HG02840 (cell line): Measurements from ENCODE around the gene C2CD3.
A peak's percentile ranks its signal among the peaks of the same experiment; 100 is the strongest.
"Not testable (repeated sequence)": the region's sequence is repeated elsewhere in the genome, so short reads cannot be mapped to it uniquely, and the experiment has no call there.

Experiments
- ATAC-seq: cut with Tn5 transposase; IDR thresholded peaks from one replicate; pipeline ENCODE4 v1.9.1; 2021; ENCODE audit warnings: mild to moderate bottlenecking, moderate library complexity, moderate number of reproducible peaks; ENCODE audit not compliant: unreplicated experiment, low FRiP score

C2CD3 gene

GRCh38 chr11:73988227-73988626, 182.6 kb downstream of the C2CD3 start:
- ATAC-seq: no peak

DNA sequence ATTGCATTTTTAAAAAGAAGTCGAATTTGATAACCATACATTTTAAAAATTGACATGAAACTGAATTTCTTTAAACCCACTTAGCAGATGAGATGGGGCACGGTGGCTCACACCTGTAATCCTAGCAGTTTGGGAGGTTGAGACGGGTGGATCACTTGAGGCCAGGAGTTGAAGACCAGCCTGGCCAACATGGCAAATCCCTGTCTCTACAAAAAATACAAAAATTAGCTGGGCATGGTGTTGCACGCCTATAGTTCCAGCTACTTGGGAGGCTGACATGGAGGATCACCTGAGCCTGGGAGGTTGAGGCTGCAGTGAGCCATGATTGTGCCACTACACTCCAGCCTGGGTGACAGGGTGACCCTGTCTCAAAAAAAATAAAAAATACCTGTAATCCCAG, 185.1 kb downstream of the C2CD3 start:
- ATAC-seq: not testable (repeated sequence)

- no peak for ATAC-seq
Observed at GRCh38 chr11:73983741-73984538, 186.9 kb downstream of the C2CD3 start.

- ATAC-seq: peak; percentile 72
Observed at GRCh38 chr11:73982990-73983740, 187.6 kb downstream of the C2CD3 start.

- peak; percentile 46 for ATAC-seq
Observed at GRCh38 chr11:73982595-73982989, 188.2 kb downstream of the C2CD3 start, which contains the start of gene UCP2. Gene UCP2, minus strand, starts transcription at chr11:73982843. Its CDS starts 4,465 bp downstream, at chr11:73978378.

- no peak for ATAC-seq
Observed at GRCh38 chr11:73981051-73981805, 189.6 kb downstream of the C2CD3 start.

DNA sequence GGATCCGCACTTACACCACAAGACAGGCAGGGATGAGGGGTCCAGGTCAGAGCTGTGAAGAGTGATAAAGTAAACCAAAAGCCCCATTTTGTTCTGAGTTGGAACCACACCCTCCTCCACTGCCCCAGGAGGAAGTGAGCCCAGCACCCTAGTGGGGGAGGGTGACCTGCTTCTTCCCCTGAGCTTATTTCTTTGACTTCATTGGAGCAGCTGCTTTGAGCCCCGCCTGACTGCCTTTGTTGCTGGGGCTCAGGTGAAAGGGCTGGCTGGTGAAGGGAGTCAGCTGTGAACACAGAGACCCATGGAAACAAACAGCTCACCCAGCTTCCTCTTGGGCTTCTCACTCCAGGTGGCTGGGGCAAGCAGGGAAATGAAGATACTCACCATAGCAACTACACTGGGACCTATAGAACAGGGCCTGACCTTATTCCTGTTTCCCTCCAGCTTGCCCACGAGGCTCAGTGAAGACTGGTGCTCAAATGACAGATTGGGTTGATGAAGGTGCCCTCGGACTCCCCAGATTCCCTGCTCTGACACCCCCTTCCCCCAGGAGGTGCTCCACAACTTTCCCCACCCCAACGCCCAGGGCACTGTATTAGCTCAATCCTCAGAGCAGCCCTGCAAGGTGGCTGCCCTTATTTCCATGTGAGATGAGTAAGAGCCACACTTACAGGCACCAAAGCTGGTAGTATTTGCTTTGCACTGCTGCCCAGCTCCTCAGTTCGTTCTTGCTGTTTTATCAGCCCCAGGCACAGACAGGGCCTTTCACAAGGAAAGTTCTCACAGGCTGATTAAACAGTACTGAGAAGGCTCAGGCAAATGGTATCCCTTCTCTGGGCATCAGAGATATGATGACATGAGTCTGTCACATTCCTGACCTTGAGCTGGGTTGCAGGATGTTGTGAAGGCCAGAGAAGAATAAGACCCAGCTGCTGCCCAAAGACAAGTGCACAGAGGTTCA, 190.5 kb downstream of the C2CD3 start:
- peak; percentile 38 for ATAC-seq

DNA sequence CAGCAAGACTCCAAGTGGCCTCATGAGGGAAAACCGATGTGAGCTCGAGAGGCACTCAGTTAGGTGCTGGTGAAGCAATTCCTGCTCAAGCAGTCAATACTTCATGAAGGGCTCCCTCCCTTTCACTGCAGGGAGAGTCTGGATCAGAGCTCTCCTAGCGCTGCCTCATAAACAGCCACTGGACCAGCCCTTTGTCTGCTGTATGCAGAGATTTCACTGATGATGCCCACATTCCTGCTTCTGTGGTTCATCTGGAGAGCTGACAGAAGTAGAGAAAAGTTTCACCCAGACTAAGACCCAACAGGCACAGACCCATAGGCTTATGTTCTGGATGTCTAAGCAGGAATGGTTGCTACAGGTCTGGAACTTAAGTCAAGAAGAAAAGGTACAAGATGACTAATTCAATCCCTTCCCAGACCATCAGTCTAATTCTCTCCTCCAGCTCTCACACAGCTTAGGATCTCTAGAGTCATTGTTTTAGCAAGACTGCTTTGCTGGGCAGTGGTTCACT, 192.2 kb downstream of the C2CD3 start:
- no peak for ATAC-seq

- no peak for ATAC-seq
Observed at GRCh38 chr11:73977856-73978519, 192.8 kb downstream of the C2CD3 start.

- no peak for ATAC-seq
Observed at GRCh38 chr11:73976451-73977151, 194.2 kb downstream of the C2CD3 start.

DNA sequence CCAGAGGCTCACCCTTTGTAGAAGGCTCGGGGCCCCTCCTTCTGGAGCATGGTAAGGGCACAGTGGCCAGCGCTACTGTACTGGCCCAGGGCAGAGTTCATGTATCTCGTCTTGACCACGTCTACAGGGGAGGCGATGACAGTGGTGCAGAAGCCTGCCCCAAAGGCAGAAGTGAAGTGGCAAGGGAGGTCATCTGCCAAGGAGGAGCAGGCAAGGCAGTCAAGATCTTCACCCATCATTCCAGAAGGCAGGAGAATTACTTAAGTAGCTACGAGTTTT, 195.4 kb downstream of the C2CD3 start:
- ATAC-seq: no peak

DNA sequence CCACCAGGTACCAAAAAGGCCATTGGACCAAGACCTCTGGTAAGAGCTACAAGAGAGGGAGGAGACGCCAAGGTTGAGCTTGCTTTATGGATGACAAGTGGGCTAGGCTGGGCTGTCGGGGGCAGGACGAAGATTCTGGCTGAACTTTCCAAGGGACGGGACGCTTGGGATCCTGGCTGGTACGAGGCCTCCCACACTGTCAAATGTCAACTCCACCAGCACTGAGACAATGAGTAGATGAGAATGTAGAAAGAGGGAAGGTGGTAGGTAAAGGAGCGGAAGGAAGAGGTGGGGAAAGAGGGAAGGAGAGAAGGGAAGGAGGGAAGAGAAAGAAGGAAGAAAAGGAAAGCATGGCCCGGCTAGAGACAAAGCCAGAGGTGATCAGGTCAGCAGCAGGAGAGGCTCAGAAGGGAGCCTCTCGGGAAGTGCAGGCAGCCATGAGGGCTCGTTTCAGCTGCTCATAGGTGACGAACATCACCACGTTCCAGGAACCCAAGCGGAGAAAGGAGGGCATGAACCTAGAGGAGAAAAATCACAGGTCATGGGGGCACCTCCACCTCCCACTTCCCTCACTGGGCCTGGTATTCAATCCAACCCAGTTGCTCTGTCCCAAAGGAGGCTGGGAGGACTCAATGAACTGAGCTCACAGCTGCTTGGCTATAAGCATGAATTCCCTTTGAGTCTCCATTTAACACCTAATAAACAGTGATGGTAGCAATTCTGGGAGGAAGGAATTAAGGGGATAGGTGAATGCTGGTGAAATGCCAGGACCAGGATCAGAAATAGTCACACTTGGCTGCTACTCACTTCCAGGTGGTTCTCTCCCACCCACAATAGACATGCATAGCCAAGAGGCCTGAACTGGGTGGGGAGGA, 196.0 kb downstream of the C2CD3 start:
- ATAC-seq: no peak

DNA sequence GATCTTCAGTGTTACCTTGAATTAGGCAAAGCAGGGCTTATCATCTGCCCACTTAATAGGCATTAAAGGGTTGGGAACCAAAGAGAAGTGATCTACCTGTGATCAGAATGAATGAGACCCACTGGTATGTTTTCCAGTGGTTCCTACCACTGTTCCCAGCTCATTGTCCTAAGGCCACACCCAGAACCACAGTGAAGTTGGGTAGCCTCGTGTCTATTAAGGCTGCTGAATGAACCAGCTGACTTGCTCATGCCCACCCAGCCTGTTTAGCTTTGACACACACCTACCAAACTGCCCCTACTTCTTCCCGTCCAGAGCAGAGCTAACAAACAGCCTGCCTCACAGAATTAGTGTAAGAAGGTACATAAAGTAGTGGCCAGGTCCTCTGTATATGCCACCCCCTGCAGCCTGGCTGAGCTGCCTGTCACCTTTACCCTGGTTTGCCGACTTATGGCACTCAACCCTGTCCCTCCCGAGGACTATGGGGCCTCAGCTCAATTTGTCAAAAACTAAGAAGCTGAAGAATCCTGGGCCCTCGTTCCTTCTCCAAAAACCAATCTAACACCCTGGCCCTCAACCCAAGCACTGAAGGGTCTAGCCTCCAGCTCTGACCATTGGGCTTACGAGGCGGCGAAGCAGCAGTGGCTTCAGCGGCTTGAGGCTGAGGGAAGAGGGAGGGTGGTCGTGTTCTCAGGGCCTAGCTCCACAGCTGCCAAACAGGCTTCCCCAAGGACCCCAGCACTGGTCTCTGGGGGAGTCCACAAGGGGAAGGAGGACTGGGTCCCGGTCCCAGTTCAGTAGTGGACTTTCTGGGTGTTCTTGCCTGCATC, 198.0 kb downstream of the C2CD3 start:
- no peak for ATAC-seq

DNA sequence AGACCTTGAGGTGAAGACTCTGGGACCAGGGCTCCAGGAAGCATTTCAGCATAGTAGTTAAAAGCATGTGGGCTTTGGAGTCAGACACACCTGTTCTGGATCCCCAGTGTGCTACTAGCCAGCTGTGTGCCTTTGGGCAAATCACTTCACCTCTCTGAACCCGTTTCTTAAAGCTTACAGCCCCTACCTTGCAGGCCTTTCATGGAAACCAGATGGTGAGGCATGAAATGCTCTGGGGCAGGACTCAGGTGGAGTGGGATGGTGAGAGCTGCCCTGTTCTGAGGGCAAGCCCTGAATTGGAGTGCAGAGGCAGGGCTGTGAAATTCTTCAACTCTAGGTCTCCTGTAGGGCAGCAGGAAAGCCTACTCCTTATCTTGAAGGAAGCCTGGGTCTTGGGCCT, 198.6 kb downstream of the C2CD3 start:
- no peak for ATAC-seq

- ATAC-seq: no peak
Observed at GRCh38 chr11:73971175-73971719, 199.6 kb downstream of the C2CD3 start.

DNA sequence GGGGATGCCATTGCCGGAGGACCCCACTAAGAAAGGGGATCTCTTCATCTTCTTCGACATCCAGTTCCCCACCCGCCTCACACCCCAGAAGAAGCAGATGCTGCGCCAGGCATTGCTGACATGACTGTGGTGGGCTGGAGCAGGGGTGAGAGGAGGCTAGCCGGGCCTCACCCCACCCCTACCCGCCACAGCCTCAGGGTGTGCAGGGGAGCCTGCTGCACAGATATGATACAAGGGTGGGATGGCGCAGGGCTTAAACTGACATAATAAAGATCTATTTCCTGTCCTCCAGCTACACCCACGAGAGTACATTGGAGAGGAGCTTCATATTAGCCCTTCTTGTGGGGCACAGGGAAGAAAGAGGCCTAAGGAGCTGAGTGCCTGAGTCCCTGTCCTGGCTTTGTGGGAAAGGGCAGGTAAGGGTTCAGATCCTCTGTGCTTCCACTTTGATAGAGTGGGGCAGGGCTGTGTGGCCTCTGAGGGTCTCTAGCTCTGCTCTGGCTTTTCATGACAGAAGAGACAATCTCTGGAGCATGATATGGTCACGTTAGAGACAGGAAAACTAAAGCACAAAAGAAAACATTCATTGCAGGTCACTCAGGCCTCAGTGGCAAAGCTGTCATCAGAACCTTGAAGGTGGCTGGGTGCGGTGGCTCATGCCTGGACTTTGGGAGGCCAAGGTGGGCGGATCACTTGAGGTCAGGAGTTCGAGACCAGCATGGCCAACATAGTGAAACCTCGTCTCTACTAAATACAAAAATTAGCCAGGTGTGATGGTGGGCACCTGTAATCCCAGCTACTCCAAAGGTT, 200.6 kb downstream of the C2CD3 start:
- ATAC-seq: no peak
